Activated T-helper 2 cell treated with anti-CD3 and anti-CD28 coated beads, Interferon-gamma antibody, Interleukin-2, Interleukin-4, amounts not matched to agents 10 μg/mL and 5 μg/mL and 100 μg/mL, durations not matched to agents 14 hours and 24 hours and 36 hours (primary cell): Measurements from ENCODE around the gene SPDYE4. TPM values are rescaled to one million over a fixed set of nuclear protein-coding genes. Genes with fewer than 3 reads are reported as not detected.

Experiments used
- DNase-seq: peaks from one replicate; pipeline ENCODE4 v3.0.0; 2021; ENCODE audit warnings: low spot score
- H3K27ac Mint-ChIP-seq: one replicate; pipeline ENCODE4 v1.8.0; 2021; ENCODE audit warnings: mixed read lengths
- H3K27me3 Mint-ChIP-seq: one replicate; pipeline ENCODE4 v1.8.0; 2021; ENCODE audit warnings: low read depth, mixed read lengths
- H3K36me3 Mint-ChIP-seq: one replicate; pipeline ENCODE4 v1.8.0; 2021; ENCODE audit warnings: low read depth, mixed read lengths
- H3K4me1 Mint-ChIP-seq: one replicate; pipeline ENCODE4 v1.8.0; 2021; ENCODE audit warnings: low read depth, mixed read lengths
- H3K4me3 Mint-ChIP-seq: one replicate; pipeline ENCODE4 v1.8.0; 2021; ENCODE audit warnings: low read depth, mild to moderate bottlenecking, moderate library complexity, mixed read lengths
- H3K9me3 Mint-ChIP-seq: one replicate; pipeline ENCODE4 v1.8.0; 2021; ENCODE audit warnings: mixed read lengths
- intact Hi-C: fragments of 100-400 bp; cut with micrococcal nuclease; formaldehyde crosslinking; loops from one replicate; pipeline ENCODE4 v1.15.1; 2023
- total RNA-seq: library from RNA; stranded (reverse); gene quantifications from 2 replicates; pipeline ENCODE4 v1.2.3, GENCODE V29; 2022

Gene SPDYE4
- total RNA-seq, 1 donor from 2014 or later, result not detected

DNA sequence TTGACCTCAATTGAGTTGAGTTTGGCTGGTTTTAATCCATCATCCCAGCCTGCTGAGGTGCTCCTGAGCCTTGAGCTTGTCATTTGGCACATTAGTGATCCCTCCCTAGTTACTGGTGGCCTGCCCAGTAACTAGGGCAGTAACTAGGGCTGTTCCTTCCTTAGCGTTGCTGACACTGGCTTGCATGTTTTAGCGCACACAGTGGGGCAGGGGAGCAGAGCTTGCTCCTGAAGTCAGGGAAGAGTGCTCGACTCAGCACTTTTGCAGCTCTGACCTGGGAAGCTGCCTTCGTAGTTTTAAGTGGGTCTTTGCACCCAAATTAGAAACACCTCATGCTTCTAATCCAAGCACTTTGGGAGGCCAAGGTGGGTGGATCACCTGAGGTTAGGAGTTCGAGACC is 29.4 kb downstream of the SPDYE4 start:
- no peak overlapping the region for H3K4me3 Mint-ChIP-seq
- H3K27ac Mint-ChIP-seq, result no peak overlapping the region
- no peaks in the 10 kb centered on the region for H3K36me3 Mint-ChIP-seq
- intact Hi-C loops, result no loop called here
- no peak for DNase-seq
- H3K4me1 Mint-ChIP-seq, result no peaks in the 10 kb centered on the region
- H3K9me3 Mint-ChIP-seq, result no peaks in the 10 kb centered on the region
- H3K27me3 Mint-ChIP-seq, result peaks cover 3% of the 10 kb centered on the region

DNA sequence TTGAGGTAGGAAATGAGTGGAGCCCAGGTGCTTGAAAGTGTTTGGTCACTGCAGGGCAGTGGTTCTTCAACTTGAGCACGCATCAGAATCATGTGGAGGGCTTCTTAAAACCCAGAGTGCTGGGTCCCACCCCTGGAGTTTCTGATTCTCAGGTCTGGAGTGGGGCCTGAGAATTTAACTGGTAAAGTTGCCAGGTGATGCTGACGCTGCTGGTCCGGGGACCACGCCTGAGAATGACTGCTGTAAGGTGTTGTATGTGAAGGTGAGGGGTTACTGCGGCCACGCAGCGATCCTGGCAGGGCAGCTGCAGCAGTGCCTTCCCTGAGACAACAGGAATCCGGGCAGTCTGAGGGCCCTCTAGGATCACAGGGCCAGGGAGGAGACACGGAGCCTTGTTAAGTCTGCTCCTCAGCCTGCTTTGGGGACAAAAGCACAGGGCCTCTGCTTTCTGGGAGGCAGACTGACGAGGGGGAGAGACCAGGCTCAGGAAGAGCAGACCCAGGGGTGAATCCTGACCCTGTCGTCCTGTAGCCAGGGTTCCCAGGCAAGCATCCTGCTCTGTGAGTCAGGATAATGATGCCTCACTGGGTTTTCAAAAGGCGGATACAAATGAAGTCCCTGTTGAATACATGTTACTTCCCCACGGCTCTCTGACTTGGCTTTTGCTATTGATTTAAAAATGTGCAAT is 30.0 kb downstream of the SPDYE4 start:
- no peaks in the 10 kb centered on the region for H3K36me3 Mint-ChIP-seq
- no peak overlapping the region for H3K27ac Mint-ChIP-seq

DNA sequence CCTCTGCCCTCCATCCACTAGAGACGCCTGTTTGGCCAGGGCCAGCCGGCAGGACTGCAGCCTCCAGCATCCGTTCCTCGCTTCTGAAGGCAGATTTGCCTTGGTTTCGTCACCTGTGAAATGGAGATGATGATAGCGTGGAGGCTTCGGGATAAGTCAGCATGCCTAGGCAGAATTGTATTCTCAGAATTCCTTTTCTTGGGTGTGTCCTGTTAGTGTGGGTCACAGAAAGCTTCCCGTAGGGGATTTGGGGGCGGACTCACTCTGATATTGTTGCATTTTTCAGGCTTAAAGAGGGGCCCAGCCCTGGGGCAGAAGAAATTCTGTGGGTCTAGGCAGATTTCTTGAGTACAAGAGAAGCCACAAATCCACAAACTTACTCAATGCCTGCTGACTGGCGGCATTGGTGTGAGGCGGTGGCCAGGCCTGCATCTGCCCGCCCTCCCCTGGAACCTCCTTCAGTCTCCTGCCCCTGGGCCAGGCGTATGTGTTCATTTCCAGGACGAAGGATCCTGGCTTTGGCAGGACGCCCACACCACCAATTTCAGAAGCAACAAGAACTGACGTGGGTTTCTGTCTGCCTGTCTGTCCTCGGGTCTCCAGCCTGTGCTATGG is 31.3 kb downstream of the SPDYE4 start:
- H3K36me3 Mint-ChIP-seq, result no peaks in the 10 kb centered on the region
- H3K9me3 Mint-ChIP-seq, result no peaks in the 10 kb centered on the region
- H3K27me3 Mint-ChIP-seq, result peaks cover 3% of the 10 kb centered on the region
- H3K4me3 Mint-ChIP-seq, result no peak overlapping the region
- intact Hi-C loops, result no loop called here
- no peaks in the 10 kb centered on the region for H3K4me1 Mint-ChIP-seq
- no peak for DNase-seq
- H3K27ac Mint-ChIP-seq, result no peak overlapping the region

More for the DNA sequence above, 30.0 kb downstream of the SPDYE4 start:
- intact Hi-C loops, result no loop called here
- Mint-ChIP-seq H3K4me3 (no peak overlapping the region), H3K4me1 (no peaks in the 10 kb centered on the region), H3K27me3 (peaks cover 3% of the 10 kb centered on the region), H3K9me3 (no peaks in the 10 kb centered on the region)
- no peak for DNase-seq

DNA sequence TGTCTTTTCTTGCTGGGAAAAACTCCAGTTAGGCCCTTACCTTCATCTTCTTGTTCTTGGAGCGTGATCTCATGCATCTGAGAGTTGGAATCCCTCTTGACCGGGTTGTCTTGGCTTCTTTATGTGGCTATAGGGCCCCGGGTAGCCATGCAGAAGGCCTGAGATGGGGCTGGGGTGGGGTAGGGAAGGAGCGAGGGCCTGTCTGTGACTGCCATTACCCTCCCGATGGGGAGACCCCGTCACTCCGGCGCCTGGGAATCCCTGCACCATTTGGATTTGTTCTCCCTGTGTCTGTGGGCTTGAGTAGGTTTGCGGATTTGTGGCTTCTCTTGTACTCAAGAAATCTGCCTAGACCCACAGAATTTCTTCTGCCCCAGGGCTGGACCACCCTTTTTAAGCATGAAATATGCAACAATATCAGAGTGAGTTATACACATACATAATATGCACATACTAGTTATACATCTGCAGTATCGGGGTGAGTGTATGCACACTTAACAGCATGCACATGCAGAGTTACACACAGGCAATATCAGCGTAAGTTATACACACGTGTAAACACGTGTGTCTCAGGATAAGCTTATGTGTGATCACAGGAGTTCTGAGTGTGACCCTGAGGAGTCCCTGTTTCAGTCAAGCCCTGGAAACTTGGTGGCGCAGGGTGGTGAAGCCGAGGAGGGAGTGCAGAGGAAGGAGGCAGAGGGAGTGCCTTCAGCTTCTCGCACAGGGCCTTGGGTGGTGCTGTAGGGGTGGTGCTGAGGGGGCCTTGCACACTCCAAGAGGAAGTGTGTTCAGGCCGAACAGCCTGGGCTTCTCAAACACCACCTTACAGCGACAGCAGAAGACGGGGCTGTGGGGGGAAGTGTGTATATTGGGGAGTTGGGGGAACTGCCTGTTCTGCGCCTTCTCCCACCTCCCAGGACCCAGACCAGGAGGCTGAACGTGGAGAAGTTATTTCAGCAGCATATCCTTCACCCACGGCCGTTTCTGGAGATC is 32.2 kb downstream of the SPDYE4 start:
- Mint-ChIP-seq H3K4me1 (no peaks in the 10 kb centered on the region), H3K27ac (no peak overlapping the region), H3K36me3 (no peaks in the 10 kb centered on the region), H3K27me3 (peaks cover 5% of the 10 kb centered on the region), H3K4me3 (no peak overlapping the region), H3K9me3 (no peaks in the 10 kb centered on the region)
- DNase-seq, result no peak
- intact Hi-C loops, result no loop called here

DNA sequence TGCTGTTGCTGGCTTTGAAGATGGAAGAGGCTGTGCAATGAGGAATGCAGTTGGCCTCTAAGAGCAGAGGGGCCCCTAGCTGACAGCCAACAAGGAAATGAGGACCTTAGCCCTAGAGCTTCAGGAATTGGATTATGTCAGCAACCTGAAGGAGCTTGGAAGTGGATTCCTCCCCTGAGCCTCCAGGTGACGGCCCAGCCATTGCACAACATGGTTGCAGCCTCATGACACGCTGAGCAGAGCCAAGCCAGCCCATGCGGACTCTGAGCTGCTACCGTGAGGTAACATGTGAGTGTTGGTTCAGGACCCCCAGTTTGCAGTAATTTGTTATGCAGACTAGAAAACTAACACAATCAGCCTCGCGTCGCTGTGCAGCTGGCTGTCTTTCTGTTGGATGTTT is 33.9 kb downstream of the SPDYE4 start:
- peaks cover 9% of the 10 kb centered on the region for H3K27me3 Mint-ChIP-seq
- no peak for DNase-seq
- H3K27ac Mint-ChIP-seq, result no peak overlapping the region
- H3K9me3 Mint-ChIP-seq, result no peaks in the 10 kb centered on the region
- no peaks in the 10 kb centered on the region for H3K36me3 Mint-ChIP-seq
- no peak overlapping the region for H3K4me3 Mint-ChIP-seq
- intact Hi-C loops, result no loop called here
- H3K4me1 Mint-ChIP-seq, result no peaks in the 10 kb centered on the region

DNA sequence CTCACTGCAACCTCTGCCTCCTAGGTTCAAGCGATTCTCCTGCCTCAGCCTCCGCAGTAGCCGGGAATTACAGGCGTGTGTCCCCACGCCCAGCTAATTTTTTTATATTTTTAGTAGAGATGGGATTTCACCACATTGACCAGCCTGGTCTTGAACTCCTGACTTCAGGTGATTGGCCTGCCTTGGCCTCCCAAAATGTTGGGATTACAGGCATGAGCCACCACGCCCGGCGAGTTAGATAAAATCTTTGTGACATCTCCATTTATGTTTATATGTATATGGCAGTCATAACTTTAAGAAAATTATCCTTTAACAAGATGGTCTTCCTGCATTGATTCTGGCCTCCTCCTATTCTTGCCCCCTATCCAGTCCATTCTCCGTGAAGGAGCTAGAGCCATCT is 37.8 kb downstream of the SPDYE4 start:
- no peak for DNase-seq
- intact Hi-C loops, result no loop called here
- Mint-ChIP-seq H3K36me3 (no peaks in the 10 kb centered on the region), H3K27ac (no peak overlapping the region), H3K4me1 (no peaks in the 10 kb centered on the region), H3K4me3 (no peak overlapping the region), H3K27me3 (peaks cover 6% of the 10 kb centered on the region), H3K9me3 (no peaks in the 10 kb centered on the region)

DNA sequence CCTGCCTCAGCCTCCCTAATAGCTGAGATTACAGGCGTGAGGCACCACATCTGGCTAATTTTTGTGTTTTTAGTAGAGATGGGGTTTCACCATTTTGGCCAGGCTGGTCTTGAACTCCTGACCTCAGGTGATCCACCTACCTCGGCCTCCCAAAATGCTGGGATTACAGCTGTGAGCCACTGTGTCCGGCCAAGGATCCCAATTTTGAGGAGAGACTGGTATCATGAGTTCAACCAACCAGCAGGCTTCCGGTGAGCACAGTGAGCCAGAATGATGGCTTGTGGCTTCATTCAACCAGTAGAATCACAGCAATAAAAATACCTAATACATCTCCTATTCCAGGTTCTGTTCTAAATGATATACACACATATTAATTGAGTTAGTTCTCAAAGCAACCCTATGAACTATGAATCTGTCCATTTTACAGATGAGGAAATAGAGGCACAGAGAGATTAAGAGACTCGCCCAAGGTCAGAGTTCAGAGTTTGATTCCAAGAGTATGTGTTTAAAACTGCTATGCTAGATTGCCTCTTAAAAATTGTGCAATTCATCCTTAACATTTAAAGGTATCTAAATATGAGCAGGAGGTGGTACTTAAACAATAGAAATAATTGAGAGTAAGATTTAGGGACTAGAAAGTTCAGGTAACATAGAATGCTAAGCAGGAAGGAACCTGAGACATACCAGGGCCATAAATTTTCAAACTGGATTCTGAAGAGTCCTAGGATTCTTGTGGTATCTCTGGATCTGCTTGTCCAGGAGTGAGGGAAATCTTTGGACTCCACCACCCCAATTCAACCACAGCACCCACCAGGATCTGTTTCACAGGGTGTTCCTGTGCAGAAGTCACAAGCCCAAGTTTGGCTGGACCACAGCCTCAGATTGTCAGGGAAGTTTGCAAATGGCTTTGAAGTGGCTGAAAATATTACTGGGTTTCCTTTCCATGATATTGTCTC is 38.8 kb downstream of the SPDYE4 start:
- no peaks in the 10 kb centered on the region for H3K36me3 Mint-ChIP-seq
- peaks cover 6% of the 10 kb centered on the region for H3K27me3 Mint-ChIP-seq
- no peak for DNase-seq
- H3K4me3 Mint-ChIP-seq, result no peak overlapping the region
- H3K27ac Mint-ChIP-seq, result no peak overlapping the region
- no peaks in the 10 kb centered on the region for H3K4me1 Mint-ChIP-seq
- no peaks in the 10 kb centered on the region for H3K9me3 Mint-ChIP-seq
- intact Hi-C loops, result no loop called here

DNA sequence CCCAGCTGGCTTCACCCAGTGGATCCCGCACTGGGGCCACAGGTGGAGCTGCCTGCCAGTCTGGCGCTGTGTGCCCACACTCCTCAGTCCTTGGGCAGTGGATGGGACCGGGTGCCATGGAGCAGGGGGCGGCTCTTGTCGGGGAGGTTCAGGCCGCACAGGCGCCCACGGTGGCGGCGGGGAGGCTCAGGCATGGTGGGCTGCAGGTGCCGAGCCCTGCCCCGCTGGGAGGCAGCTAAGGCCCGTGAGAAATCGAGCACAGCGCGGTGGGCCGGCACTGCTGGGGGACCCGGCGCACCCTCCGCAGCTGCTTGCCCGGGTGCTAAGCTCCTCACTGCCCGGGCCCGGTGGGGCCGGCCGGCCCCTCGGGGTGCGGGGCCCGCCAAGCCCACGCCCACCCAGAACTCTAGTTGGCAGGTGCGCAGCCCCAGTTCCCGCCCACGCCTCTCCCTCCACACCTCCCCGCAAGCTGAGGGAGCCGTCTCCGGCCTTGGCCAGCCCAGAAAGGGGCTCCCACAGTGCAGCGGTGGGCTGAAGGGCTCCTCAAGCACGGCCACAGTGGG is 40.3 kb downstream of the SPDYE4 start:
- Mint-ChIP-seq H3K9me3 (no peaks in the 10 kb centered on the region), H3K4me1 (no peaks in the 10 kb centered on the region), H3K27ac (no peak overlapping the region), H3K36me3 (no peaks in the 10 kb centered on the region), H3K27me3 (peaks cover 6% of the 10 kb centered on the region), H3K4me3 (no peak overlapping the region)
- DNase-seq, result no peak
- intact Hi-C loops, result no loop called here

DNA sequence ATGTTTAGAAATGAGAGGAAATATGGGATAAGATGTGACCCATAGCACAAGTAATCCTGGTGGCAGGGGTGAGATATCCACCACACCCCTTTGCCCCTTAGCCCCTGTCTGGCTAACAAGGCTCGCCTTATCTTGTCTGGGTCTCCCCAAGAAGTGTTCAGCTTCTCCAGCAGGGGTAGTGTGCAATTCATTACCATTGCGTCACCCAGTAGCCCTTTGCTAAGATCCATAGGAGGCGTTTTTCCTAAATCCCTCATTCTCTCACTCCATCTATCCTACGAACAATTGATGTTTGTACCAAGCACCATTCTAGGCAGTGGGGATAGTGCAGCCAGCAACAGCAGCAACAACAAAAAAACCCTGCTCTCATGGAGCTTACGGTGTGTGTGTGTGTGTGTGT is 44.5 kb downstream of the SPDYE4 start:
- no peak overlapping the region for H3K4me3 Mint-ChIP-seq
- DNase-seq, result no peak
- H3K4me1 Mint-ChIP-seq, result no peaks in the 10 kb centered on the region
- H3K9me3 Mint-ChIP-seq, result no peaks in the 10 kb centered on the region
- H3K27ac Mint-ChIP-seq, result no peak overlapping the region
- peaks cover 3% of the 10 kb centered on the region for H3K27me3 Mint-ChIP-seq
- H3K36me3 Mint-ChIP-seq, result no peaks in the 10 kb centered on the region
- intact Hi-C loops, result no loop called here

DNA sequence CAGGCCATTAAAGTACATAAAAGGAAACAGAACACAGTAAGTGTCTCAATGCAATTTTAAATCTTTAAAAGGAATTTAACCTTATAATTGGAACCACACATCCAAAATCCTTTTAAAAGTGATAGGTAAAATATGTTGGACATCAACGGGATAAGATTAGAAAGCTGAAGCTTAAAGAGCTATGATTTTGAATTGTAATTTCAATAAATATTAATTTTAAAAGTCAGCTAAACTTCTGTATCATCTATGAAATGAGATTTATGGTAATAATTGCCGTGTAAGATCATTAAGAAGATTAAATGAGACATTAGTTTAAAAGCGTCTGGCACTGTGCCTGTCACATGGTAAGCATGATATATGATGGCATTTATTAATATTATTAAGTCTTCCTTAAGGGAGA is 45.0 kb downstream of the SPDYE4 start:
- H3K36me3 Mint-ChIP-seq, result no peaks in the 10 kb centered on the region
- H3K27ac Mint-ChIP-seq, result no peak overlapping the region
- intact Hi-C loops, result no loop called here
- H3K27me3 Mint-ChIP-seq, result peaks cover 3% of the 10 kb centered on the region
- no peak overlapping the region for H3K4me3 Mint-ChIP-seq
- DNase-seq, result no peak
- no peaks in the 10 kb centered on the region for H3K9me3 Mint-ChIP-seq
- no peaks in the 10 kb centered on the region for H3K4me1 Mint-ChIP-seq

DNA sequence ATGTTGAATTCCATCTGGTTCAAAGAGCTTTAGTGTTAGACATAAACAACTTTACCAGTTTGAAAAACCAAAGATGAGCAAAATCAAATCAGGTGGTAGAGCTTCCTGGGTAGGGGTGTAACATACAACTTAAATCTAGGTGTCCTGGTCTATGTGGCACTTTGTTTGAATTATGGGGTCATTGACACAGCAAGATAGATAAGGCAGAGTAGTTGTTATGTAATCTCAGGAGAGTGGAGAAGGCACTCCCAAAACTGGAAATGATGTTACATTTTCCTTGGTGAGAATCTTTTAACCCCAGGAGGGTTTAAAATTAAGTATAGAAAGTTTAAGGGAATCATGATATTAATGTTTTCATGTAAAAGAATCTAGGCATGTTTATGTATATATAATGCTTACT is 45.6 kb downstream of the SPDYE4 start:
- no peaks in the 10 kb centered on the region for H3K4me1 Mint-ChIP-seq
- no peak for DNase-seq
- no peaks in the 10 kb centered on the region for H3K36me3 Mint-ChIP-seq
- no peak overlapping the region for H3K27ac Mint-ChIP-seq
- peaks cover 3% of the 10 kb centered on the region for H3K27me3 Mint-ChIP-seq
- H3K9me3 Mint-ChIP-seq, result no peaks in the 10 kb centered on the region
- H3K4me3 Mint-ChIP-seq, result no peak overlapping the region
- intact Hi-C loops, result no loop called here

DNA sequence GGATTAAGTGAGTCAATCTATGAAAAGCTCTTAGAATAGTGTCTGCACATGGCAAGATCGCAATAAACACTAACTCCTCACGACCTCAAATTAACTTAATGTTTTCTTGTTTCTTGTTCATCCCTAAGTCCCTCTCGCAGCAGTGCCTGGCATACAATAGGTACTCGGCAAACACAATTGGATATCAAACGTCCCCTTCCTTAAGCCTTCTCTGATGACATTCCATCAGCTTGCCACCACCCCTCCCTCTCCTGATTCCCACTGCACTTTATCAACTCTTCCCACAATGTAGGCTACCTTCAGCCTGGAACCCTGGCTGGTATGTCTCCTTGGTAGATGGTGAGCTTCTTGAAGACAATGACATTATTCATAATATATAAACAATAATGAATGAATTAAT is 47.1 kb downstream of the SPDYE4 start:
- intact Hi-C loops, result no loop called here

More for the DNA sequence above, 47.1 kb downstream of the SPDYE4 start:
- Mint-ChIP-seq H3K4me3 (no peak overlapping the region), H3K27me3 (peaks cover 7% of the 10 kb centered on the region), H3K36me3 (no peaks in the 10 kb centered on the region), H3K4me1 (no peaks in the 10 kb centered on the region), H3K9me3 (no peaks in the 10 kb centered on the region), H3K27ac (no peak overlapping the region)
- DNase-seq, result no peak
